ENCODE measurements around the gene SMURF1. TPM values are rescaled to one million over a fixed set of nuclear protein-coding genes. Genes with fewer than 3 reads are reported as not detected.

Gene SMURF1
- total RNA-seq, 4 donors from 2014 or later, result 26.8 to 44.7 (median 31.5) TPM

DNA sequence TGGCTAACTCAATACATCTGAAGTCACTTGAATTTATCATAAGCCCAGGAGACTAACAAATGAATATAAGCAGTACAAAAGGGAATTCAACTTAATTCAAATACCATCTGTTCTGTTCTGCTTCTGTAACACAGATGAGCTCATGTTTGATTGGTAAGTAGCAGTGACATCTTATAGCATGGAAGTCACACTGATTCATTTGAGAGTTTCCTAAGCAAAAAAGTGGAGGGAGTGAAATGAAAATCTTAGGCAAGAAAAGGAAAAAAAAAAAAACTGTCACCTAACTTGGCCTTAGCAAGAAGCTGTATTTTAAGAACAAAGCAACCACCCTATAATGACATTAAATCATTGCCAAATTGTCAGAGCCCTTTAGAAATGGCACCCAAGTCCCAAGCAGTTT lies 49.5 kb downstream of the SMURF1 start:
- H3K4me3 ChIP-seq (ENCODE audit: low read depth, poor library complexity, severe bottlenecking), result no peak overlapping the region
- intact Hi-C loops (cut with DNase I; ENCODE audit: low total_unique reads), result no loop called here
- TF ChIP-seq POLR2A (IDR thresholded peaks at IDR 0.05), result no peak
- TF ChIP-seq, protein P1, sequence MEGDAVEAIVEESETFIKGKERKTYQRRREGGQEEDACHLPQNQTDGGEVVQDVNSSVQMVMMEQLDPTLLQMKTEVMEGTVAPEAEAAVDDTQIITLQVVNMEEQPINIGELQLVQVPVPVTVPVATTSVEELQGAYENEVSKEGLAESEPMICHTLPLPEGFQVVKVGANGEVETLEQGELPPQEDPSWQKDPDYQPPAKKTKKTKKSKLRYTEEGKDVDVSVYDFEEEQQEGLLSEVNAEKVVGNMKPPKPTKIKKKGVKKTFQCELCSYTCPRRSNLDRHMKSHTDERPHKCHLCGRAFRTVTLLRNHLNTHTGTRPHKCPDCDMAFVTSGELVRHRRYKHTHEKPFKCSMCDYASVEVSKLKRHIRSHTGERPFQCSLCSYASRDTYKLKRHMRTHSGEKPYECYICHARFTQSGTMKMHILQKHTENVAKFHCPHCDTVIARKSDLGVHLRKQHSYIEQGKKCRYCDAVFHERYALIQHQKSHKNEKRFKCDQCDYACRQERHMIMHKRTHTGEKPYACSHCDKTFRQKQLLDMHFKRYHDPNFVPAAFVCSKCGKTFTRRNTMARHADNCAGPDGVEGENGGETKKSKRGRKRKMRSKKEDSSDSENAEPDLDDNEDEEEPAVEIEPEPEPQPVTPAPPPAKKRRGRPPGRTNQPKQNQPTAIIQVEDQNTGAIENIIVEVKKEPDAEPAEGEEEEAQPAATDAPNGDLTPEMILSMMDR (IDR thresholded peaks at IDR 0.05), result no peak
- DNase-seq (ENCODE audit: low spot score in 2 of 2), result no peak

GRCh38 chr7:99092064-99092720 lies 51.7 kb downstream of the SMURF1 start:
- no peak for DNase-seq (ENCODE audit: low spot score in 2 of 2)
- 85 to 87% methylated on average over 11 of the region's 11 CpGs for WGBS, 2 donors
- TF ChIP-seq, protein P1 (IDR thresholded peaks at IDR 0.05), result no peak
- TF ChIP-seq POLR2A (IDR thresholded peaks at IDR 0.05), result no peak

GRCh38 chr7:99090771-99091542 lies 53.0 kb downstream of the SMURF1 start:
- intact Hi-C loops (cut with DNase I; ENCODE audit: low total_unique reads), result no loop called here
- WGBS, 2 donors, result 49 to 51% methylated on average over 6 of the region's 6 CpGs
- no peak for TF ChIP-seq POLR2A (IDR thresholded peaks at IDR 0.05)
- TF ChIP-seq, protein P1 (IDR thresholded peaks at IDR 0.05), result no peak
- DNase-seq (ENCODE audit: low spot score in 2 of 2), result no peak
- no peak overlapping the region for H3K4me3 ChIP-seq (ENCODE audit: low read depth, poor library complexity, severe bottlenecking)

More at GRCh38 chr7:99092064-99092720, 51.7 kb downstream of the SMURF1 start:
- no peak overlapping the region for H3K4me3 ChIP-seq (ENCODE audit: low read depth, poor library complexity, severe bottlenecking)
- intact Hi-C loops (cut with DNase I; ENCODE audit: low total_unique reads), result no loop called here

GRCh38 chr7:99089914-99090629 lies 53.8 kb downstream of the SMURF1 start:
- no peak for DNase-seq (ENCODE audit: low spot score in 2 of 2)
- H3K4me3 ChIP-seq (ENCODE audit: low read depth, poor library complexity, severe bottlenecking), result no peak overlapping the region
- TF ChIP-seq, protein P1 (IDR thresholded peaks at IDR 0.05), result no peak
- TF ChIP-seq POLR2A (IDR thresholded peaks at IDR 0.05), result no peak
- WGBS, 2 donors, result 86 to 90% methylated on average over 7 of the region's 7 CpGs
- intact Hi-C loops (cut with DNase I; ENCODE audit: low total_unique reads), result no loop called here

DNA sequence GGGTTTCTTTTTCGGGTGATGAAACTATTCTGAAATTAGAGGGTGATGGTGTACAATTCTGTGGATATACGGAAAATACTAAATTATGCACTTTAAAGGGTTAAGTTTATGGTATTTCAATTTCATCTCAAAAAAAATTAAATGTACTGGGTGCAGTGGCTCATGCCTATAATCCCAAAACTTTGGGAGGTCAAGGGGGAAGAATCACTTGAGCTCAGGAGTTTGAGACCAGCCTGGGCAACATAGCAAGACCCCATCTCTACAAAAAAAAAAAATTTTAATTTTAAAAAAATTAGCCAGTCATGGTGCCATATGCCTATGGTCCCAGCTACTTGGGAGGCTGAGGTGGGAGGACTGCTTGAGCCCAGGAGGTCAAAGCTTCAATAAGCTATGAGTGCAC lies 57.0 kb downstream of the SMURF1 start:
- intact Hi-C loops (cut with DNase I; ENCODE audit: low total_unique reads), result no loop called here
- H3K4me3 ChIP-seq (ENCODE audit: low read depth, poor library complexity, severe bottlenecking), result no peak overlapping the region
- TF ChIP-seq, protein P1 (IDR thresholded peaks at IDR 0.05), result no peak
- DNase-seq (ENCODE audit: low spot score in 2 of 2), result no peak
- WGBS, 2 donors, result 95 to 97% methylated on average over 2 of the region's 2 CpGs
